Loucy (cell line): ENCODE data around the gene PET100.

Experiments used
- H2AFZ ChIP-seq: fragments of 200-600 bp; sonication (generic); 2 replicates; pipeline ENCODE4 v1.6.0; 2016; ENCODE audit warnings: antibody characterized with exemption, mild to moderate bottlenecking, low read length, moderate library complexity
- H3F3A ChIP-seq: fragments of 200-600 bp; 2 replicates; pipeline ENCODE4 v1.6.0; 2016; ENCODE audit warnings: antibody characterized with exemption, low read depth, mild to moderate bottlenecking
- H3K27me3 ChIP-seq: fragments of 200-600 bp; sonication (generic); 2 replicates; pipeline ENCODE4 v1.6.1; 2014; ENCODE audit warnings: low read length, mild to moderate bottlenecking; ENCODE audit not compliant: insufficient read depth, poor library complexity, severe bottlenecking
- H3K36me3 ChIP-seq: fragments of 200-600 bp; sonication (generic); 2 replicates; pipeline ENCODE4 v1.6.1; 2016; ENCODE audit warnings: low read length; ENCODE audit not compliant: insufficient read depth
- H3K4me1 ChIP-seq: fragments of 200-600 bp; sonication (generic); 2 replicates; pipeline ENCODE4 v1.5.1; 2014; ENCODE audit warnings: low read length, mild to moderate bottlenecking; ENCODE audit not compliant: insufficient read depth, poor library complexity, severe bottlenecking
- H3K4me2 ChIP-seq: fragments of 200-600 bp; sonication (generic); 2 replicates; pipeline ENCODE4 v1.6.0; 2014; ENCODE audit warnings: antibody characterized with exemption, low read length, low read depth, mild to moderate bottlenecking; ENCODE audit not compliant: poor library complexity, severe bottlenecking
- H3K4me3 ChIP-seq: fragments of 200-600 bp; sonication (generic); 2 replicates; pipeline ENCODE4 v1.5.1; 2014; ENCODE audit warnings: low read length, mild to moderate bottlenecking, mixed read lengths; ENCODE audit not compliant: poor library complexity, severe bottlenecking
- H3K79me2 ChIP-seq: fragments of 200-600 bp; sonication (generic); 2 replicates; pipeline ENCODE4 v1.6.1; 2014; ENCODE audit warnings: low read length; ENCODE audit not compliant: insufficient read depth
- H3K9ac ChIP-seq: fragments of 200-600 bp; sonication (generic); 2 replicates; pipeline ENCODE4 v1.6.0; 2014; ENCODE audit warnings: mild to moderate bottlenecking, low read depth, low read length, moderate library complexity; ENCODE audit not compliant: poor library complexity, severe bottlenecking
- H3K9me2 ChIP-seq: fragments of 200-600 bp; sonication (generic); replicated peaks from 2 replicates; pipeline ENCODE4 v1.6.1; 2016; ENCODE audit warnings: low read depth, low read length, mixed read lengths
- H3K9me3 ChIP-seq: fragments of 200-600 bp; sonication (generic); 2 replicates; pipeline ENCODE4 v1.6.1; 2014; ENCODE audit warnings: mild to moderate bottlenecking, antibody characterized with exemption, low read length, low read depth; ENCODE audit not compliant: insufficient read depth
- H4K20me1 ChIP-seq: fragments of 200-600 bp; sonication (generic); 2 replicates; pipeline ENCODE4 v1.6.0; 2014; ENCODE audit warnings: antibody characterized with exemption, low read length, mild to moderate bottlenecking; ENCODE audit not compliant: insufficient read depth, poor library complexity, severe bottlenecking
- EZH2phosphoT487 ChIP-seq: fragments of 200-600 bp; IDR thresholded peaks from 2 replicates; pipeline ENCODE4 v1.6.1; 2018; ENCODE audit warnings: antibody characterized with exemption, mild to moderate bottlenecking, moderate library complexity, borderline replicate concordance
- TF ChIP-seq, protein P1 (sequence below): fragments of 200-600 bp; sonication (generic); conservative IDR thresholded peaks from 2 replicates; pipeline ENCODE4 v1.5.1; 2014; ENCODE audit warnings: mild to moderate bottlenecking, antibody characterized with exemption, low read length

The PET100 gene

DNA sequence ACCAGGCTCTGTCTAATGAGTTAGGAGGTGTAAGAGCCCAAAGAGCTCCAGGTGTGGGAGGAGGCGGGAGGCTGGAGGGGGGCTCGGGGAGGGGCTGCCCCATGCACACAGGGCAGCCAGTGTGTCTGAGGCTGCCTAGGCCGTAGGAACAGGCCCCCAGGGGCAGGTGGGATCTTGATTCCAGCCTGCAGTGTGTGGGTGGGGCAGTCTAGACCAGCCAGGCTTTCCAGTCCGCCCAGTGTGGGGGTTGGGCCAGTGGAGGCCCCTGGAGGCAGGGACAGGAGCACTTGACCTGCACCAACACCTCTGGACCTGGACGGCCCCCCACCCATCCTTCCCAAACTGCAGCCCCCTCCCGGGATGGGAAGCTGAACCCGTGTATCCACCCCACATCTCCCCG is 39.3 kb upstream of the PET100 start:
- H3K9me2 ChIP-seq, result no peaks in the 10 kb centered on the region
- H3K79me2 ChIP-seq, result no peaks in the 10 kb centered on the region
- no peaks in the 10 kb centered on the region for H3F3A ChIP-seq
- H3K36me3 ChIP-seq, result no peaks in the 10 kb centered on the region
- H2AFZ ChIP-seq, result no peak overlapping the region
- no peak overlapping the region for H3K4me3 ChIP-seq
- no peaks in the 10 kb centered on the region for H3K9me3 ChIP-seq
- H3K9ac ChIP-seq, result no peak overlapping the region
- no peak overlapping the region for H3K4me2 ChIP-seq
- H4K20me1 ChIP-seq, result no peaks in the 10 kb centered on the region
- no peak for TF ChIP-seq EZH2phosphoT487
- TF ChIP-seq, protein P1, sequence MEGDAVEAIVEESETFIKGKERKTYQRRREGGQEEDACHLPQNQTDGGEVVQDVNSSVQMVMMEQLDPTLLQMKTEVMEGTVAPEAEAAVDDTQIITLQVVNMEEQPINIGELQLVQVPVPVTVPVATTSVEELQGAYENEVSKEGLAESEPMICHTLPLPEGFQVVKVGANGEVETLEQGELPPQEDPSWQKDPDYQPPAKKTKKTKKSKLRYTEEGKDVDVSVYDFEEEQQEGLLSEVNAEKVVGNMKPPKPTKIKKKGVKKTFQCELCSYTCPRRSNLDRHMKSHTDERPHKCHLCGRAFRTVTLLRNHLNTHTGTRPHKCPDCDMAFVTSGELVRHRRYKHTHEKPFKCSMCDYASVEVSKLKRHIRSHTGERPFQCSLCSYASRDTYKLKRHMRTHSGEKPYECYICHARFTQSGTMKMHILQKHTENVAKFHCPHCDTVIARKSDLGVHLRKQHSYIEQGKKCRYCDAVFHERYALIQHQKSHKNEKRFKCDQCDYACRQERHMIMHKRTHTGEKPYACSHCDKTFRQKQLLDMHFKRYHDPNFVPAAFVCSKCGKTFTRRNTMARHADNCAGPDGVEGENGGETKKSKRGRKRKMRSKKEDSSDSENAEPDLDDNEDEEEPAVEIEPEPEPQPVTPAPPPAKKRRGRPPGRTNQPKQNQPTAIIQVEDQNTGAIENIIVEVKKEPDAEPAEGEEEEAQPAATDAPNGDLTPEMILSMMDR, result no peak
- no peaks in the 10 kb centered on the region for H3K27me3 ChIP-seq
- no peaks in the 10 kb centered on the region for H3K4me1 ChIP-seq

DNA sequence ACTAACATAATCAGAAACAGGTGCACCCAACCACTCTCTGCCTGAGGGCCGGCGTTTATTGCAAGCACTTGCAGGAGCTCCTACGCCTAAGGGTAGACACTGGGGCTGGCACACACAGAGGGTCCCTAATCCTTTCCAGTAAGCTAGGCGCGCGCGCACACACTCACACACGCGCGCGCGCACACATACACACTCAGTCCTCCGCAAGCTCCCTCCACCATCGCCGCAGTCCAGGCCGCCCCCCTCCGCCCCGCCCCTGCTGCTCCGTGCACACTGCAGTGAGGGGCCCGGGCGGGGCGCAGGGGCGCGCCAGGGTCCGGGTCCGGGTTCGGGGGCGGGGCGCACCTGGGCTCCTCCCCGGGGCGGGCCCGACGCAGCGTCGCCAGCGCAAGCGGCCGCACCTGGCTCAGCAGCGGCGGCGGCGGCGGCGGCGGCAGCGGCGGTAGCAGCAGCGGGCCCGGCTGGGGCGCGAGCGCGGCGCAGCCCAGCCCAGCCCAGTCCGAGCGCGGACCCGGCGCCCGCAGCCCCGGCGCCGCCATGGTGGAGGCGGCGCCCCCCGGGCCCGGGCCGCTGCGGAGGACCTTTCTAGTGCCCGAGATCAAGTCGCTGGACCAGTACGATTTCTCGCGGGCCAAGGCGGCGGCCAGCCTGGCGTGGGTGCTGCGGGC is 34.0 kb upstream of the PET100 start, which contains the start of gene CAMSAP3:
Gene CAMSAP3 (plus strand): TSS at position 398 of the 668 bp plus-strand sequence. CDS start 140 bp downstream, at position 538.
- Histone ChIP-seq H3K79me2 (no peaks in the 10 kb centered on the region), H3K4me1 (no peaks in the 10 kb centered on the region), H4K20me1 (no peaks in the 10 kb centered on the region), H3K9me3 (no peaks in the 10 kb centered on the region), H3K4me2 (no peak within 1 kb of the TSS), H3K36me3 (no peaks in the 10 kb centered on the region), H3F3A (no peaks in the 10 kb centered on the region), H3K27me3 (no peaks in the 10 kb centered on the region), H3K9ac (no peak within 1 kb of the TSS), H3K9me2 (no peaks in the 10 kb centered on the region), H2AFZ (no peak within 1 kb of the TSS), H3K4me3 (no peak within 1 kb of the TSS)
- TF ChIP-seq, protein P1, result no peak
- TF ChIP-seq EZH2phosphoT487, result no peak

DNA sequence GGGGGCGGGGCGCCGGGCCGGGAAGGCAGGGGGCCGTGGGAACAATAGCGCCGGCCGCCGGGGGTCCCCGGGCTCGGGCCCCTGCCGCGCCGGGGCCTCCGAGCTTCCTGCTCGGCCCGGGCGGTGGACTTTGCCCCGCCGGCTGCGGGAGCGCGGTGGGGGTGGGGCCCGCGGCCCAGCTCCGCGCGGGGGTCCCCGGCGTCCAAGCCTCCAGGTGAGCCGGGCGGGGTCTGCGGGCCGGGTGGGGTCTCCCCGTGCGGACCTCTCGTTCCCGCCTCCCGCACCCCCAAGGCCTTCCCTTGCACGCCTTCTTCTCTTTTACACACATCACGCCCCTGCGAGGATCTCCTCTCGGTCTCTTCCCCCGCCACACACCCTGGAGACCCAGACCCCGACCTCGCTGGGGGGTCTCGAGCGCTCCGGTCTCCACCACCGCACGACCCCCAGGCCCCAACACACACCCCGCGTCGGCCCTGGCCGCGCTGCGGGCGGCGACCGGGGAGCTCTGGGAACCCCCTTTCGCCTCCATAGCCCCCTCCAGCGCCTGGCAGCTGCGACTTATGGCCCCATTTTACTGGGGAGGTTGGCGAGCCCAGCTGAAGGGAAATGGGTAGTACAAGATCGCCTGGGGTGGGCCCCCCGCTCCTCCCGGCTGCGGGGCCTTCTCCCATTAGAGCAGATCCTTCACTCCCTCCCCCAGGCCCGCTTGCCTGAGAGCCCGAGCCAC is 33.2 kb upstream of the PET100 start:
- H3F3A ChIP-seq, result no peaks in the 10 kb centered on the region
- TF ChIP-seq, protein P1, result no peak
- H3K9me3 ChIP-seq, result no peaks in the 10 kb centered on the region
- no peaks in the 10 kb centered on the region for H3K36me3 ChIP-seq
- no peak overlapping the region for H3K9ac ChIP-seq
- no peak overlapping the region for H3K4me2 ChIP-seq
- no peak overlapping the region for H2AFZ ChIP-seq
- no peak overlapping the region for H3K4me3 ChIP-seq
- H3K79me2 ChIP-seq, result no peaks in the 10 kb centered on the region
- no peaks in the 10 kb centered on the region for H3K27me3 ChIP-seq
- no peaks in the 10 kb centered on the region for H3K9me2 ChIP-seq
- no peaks in the 10 kb centered on the region for H3K4me1 ChIP-seq
- no peaks in the 10 kb centered on the region for H4K20me1 ChIP-seq
